Activated naive CD8-positive, alpha-beta T cell treated with anti-CD3 and anti-CD28 coated beads, Interleukin-2, amount 10 ng/mL, durations not matched to agents 7 days and 5 days (primary cell): ENCODE results near the gene DUT. TPM values are rescaled to one million over a fixed set of nuclear protein-coding genes. Genes with fewer than 3 reads are reported as not detected.

Source experiments
- ATAC-seq: fragments of 150-1000 bp; cut with Tn5 transposase; one replicate; pipeline ENCODE4 v1.10.0; 2021; ENCODE audit warnings: low read depth, moderate library complexity
- POLR2A ChIA-PET: fragments of 350-600 bp; sonication (Branson Sonifier 250); formaldehyde crosslinking; loops from one replicate; lab custom pipeline; 2021; ENCODE audit warnings: antibody characterized with exemption; lab: Charles Lee
- DNase-seq: peaks from one replicate; pipeline ENCODE4 v3.0.0; 2021
- H3K27ac Mint-ChIP-seq: one replicate; pipeline ENCODE4 v1.8.0; 2022; ENCODE audit warnings: mild to moderate bottlenecking, mixed read lengths
- H3K27me3 Mint-ChIP-seq: one replicate; pipeline ENCODE4 v1.8.0; 2022; ENCODE audit warnings: mild to moderate bottlenecking, moderate library complexity, mixed read lengths
- H3K36me3 Mint-ChIP-seq: one replicate; pipeline ENCODE4 v1.8.0; 2021; ENCODE audit warnings: mild to moderate bottlenecking, mixed read lengths
- H3K4me1 Mint-ChIP-seq: one replicate; pipeline ENCODE4 v1.8.0; 2021; ENCODE audit warnings: mixed read lengths
- H3K4me3 Mint-ChIP-seq: one replicate; pipeline ENCODE4 v1.8.0; 2022; ENCODE audit warnings: mild to moderate bottlenecking, moderate library complexity, mixed read lengths
- H3K9me3 Mint-ChIP-seq: one replicate; pipeline ENCODE4 v1.8.0; 2021; ENCODE audit warnings: mixed read lengths
- total RNA-seq, 2 experiments: library from RNA; stranded (reverse); gene quantifications; one replicate each; pipeline ENCODE4 v1.2.3, GENCODE V29; 2021

DUT gene
- total RNA-seq = 100 to 1,000 TPM; 255 to 262 TPM

- Mint-ChIP-seq H3K27me3 (no peaks in the 10 kb centered on the region), H3K4me1 (peaks cover 34% of the 10 kb centered on the region), H3K36me3 (peaks cover 21% of the 10 kb centered on the region), H3K4me3 (peak within 1 kb of the TSS; percentile 100), H3K27ac (peak within 1 kb of the TSS; percentile 100), H3K9me3 (no peaks in the 10 kb centered on the region)
- POLR2A ChIA-PET = interaction anchor here (0.6 to 1.7 kb wide), 6 partner anchors 10 to 1872 kb away, joined by 3 to 9 read pairs (median 5); partner anchors contain the start of genes CEP152 and MYEF2
- DNase-seq = peak; percentile 87
- peak; percentile 87 for ATAC-seq
Measured at GRCh38 chr15:48330855-48331795, at the start of gene DUT. Gene DUT, plus strand, starts transcription at chr15:48331429. Its CDS starts 87 bp downstream, at chr15:48331516.

- ATAC-seq (no peak), DNase-seq (no peak)
- Mint-ChIP-seq H3K27ac (no peak overlapping the region), H3K27me3 (peaks cover 4% of the 10 kb centered on the region), H3K9me3 (no peaks in the 10 kb centered on the region), H3K4me3 (no peak overlapping the region), H3K4me1 (peaks cover 3% of the 10 kb centered on the region), H3K36me3 (no peaks in the 10 kb centered on the region)
- POLR2A ChIA-PET = no interaction called here
Measured at GRCh38 chr15:48281674-48282073, 49.6 kb upstream of the DUT start.

DNA sequence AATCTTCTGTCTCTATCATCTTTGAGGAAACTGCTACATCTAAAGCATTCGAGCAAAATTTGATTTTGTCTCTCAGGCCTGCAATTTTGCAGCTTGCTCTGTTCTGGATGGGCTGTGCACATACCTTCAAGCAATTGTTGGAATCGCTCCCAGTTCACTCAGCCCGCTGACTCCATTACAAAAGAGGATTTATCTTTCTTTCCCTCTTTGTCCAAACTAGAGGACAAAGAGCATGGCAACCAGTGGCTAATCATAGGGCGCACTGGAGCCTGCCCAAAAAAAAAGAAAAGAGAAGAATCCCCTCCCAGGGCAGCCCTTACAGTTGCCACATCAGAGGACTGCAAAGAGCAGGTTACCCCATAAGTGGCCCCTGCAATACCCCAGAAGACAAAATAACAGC, 49.0 kb upstream of the DUT start:
- Mint-ChIP-seq H3K4me1 (peaks cover 3% of the 10 kb centered on the region), H3K4me3 (no peak overlapping the region), H3K36me3 (no peaks in the 10 kb centered on the region), H3K9me3 (no peaks in the 10 kb centered on the region), H3K27ac (no peak overlapping the region), H3K27me3 (peaks cover 4% of the 10 kb centered on the region)
- DNase-seq (no peak), ATAC-seq (no peak)
- POLR2A ChIA-PET = no interaction called here

DNA sequence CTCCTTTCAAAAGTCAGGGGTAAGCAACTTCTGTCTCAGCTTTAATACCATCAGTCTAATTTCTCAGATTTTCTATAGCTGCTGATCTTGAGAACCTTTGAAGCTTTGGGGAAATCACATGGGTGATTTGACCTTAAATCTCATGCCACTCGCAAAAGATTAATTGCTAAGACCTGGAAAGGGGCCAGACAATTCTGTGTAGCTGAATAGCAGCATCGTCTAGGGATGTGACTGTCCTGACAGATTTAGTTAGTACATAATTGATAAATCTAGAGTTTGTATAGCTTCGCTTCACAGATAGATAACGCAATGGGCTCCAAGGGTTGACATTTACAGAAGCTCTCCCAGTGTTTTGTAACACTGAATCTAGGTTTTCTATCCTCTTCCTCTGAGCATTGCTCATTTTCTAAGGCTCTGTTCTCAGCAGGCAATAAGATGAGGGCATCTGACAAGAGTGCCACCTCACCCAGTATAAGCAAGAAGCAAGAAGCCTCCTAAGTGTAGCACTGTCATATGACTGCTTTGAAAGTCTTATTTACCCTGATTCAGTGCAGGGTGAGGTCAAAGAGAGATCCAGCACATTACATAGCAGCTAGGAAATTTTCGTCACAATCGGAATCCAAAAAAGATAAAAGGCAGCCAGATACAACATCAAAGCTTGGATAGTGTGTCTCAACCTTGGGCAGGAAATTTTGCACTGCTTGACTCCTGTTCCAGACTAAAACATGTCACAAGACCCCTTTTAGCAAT, 47.7 kb upstream of the DUT start:
- ATAC-seq = no peak
- Mint-ChIP-seq H3K27ac (no peak overlapping the region), H3K36me3 (no peaks in the 10 kb centered on the region), H3K4me3 (no peak overlapping the region), H3K4me1 (peaks cover 3% of the 10 kb centered on the region), H3K9me3 (no peaks in the 10 kb centered on the region), H3K27me3 (peaks cover 4% of the 10 kb centered on the region)
- no peak for DNase-seq
- POLR2A ChIA-PET = no interaction called here

GRCh38 chr15:48285329-48286214, 45.7 kb upstream of the DUT start:
- H3K9me3 Mint-ChIP-seq = no peaks in the 10 kb centered on the region
- peaks cover 4% of the 10 kb centered on the region for H3K27me3 Mint-ChIP-seq
- POLR2A ChIA-PET = no interaction called here
- no peak overlapping the region for H3K27ac Mint-ChIP-seq
- peak overlapping the region; percentile 40 for H3K4me3 Mint-ChIP-seq
- peaks cover 3% of the 10 kb centered on the region for H3K4me1 Mint-ChIP-seq
- ATAC-seq (no peak), DNase-seq (no peak)
- H3K36me3 Mint-ChIP-seq = no peaks in the 10 kb centered on the region

GRCh38 chr15:48289628-48290027, 41.6 kb upstream of the DUT start:
- Mint-ChIP-seq H3K4me1 (peaks cover 3% of the 10 kb centered on the region), H3K36me3 (no peaks in the 10 kb centered on the region), H3K27ac (no peak overlapping the region), H3K4me3 (no peak overlapping the region), H3K9me3 (no peaks in the 10 kb centered on the region), H3K27me3 (no peaks in the 10 kb centered on the region)
- DNase-seq (no peak), ATAC-seq (no peak)
- POLR2A ChIA-PET = no interaction called here

DNA sequence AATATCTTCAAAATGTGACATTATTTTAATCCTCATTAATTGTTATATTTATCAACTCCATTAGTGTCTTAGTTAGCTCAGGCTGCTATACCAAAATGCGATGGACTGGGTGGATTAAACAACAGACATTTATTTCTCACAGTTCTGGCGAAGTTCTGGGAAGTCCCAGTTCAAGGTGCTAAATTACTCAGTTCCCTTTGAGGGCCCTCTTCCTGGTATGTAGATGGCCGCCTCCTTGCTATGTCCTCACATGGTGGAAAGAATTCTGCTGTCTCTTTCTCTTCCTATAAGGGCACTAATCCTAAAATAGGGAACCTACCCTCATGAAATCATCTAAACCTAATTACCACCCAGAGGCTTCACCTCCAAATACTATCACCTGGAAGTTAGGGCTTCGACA, 38.8 kb upstream of the DUT start:
- Mint-ChIP-seq H3K4me1 (no peaks in the 10 kb centered on the region), H3K36me3 (no peaks in the 10 kb centered on the region), H3K27ac (no peak overlapping the region), H3K4me3 (no peak overlapping the region), H3K9me3 (no peaks in the 10 kb centered on the region), H3K27me3 (peaks cover 2% of the 10 kb centered on the region)
- DNase-seq = no peak
- no peak for ATAC-seq
- POLR2A ChIA-PET = no interaction called here

- no peaks in the 10 kb centered on the region for H3K4me1 Mint-ChIP-seq
- H3K4me3 Mint-ChIP-seq = no peak overlapping the region
- POLR2A ChIA-PET = no interaction called here
- ATAC-seq (no peak), DNase-seq (no peak)
- H3K36me3 Mint-ChIP-seq = no peaks in the 10 kb centered on the region
- peaks cover 2% of the 10 kb centered on the region for H3K27me3 Mint-ChIP-seq
- no peak overlapping the region for H3K27ac Mint-ChIP-seq
- H3K9me3 Mint-ChIP-seq = no peaks in the 10 kb centered on the region
Measured at GRCh38 chr15:48297668-48298067, 33.6 kb upstream of the DUT start.

- H3K27me3 Mint-ChIP-seq = peaks cover 2% of the 10 kb centered on the region
- H3K36me3 Mint-ChIP-seq = no peaks in the 10 kb centered on the region
- no peaks in the 10 kb centered on the region for H3K9me3 Mint-ChIP-seq
- no peak overlapping the region for H3K4me3 Mint-ChIP-seq
- H3K27ac Mint-ChIP-seq = no peak overlapping the region
- ATAC-seq (no peak), DNase-seq (no peak)
- POLR2A ChIA-PET = no interaction called here
- H3K4me1 Mint-ChIP-seq = no peaks in the 10 kb centered on the region
Measured at GRCh38 chr15:48298914-48299313, 32.3 kb upstream of the DUT start.

GRCh38 chr15:48300038-48300437, 31.2 kb upstream of the DUT start:
- H3K9me3 Mint-ChIP-seq = no peaks in the 10 kb centered on the region
- POLR2A ChIA-PET = no interaction called here
- no peak overlapping the region for H3K4me3 Mint-ChIP-seq
- H3K27me3 Mint-ChIP-seq = peaks cover 2% of the 10 kb centered on the region
- H3K4me1 Mint-ChIP-seq = no peaks in the 10 kb centered on the region
- DNase-seq = no peak
- no peaks in the 10 kb centered on the region for H3K36me3 Mint-ChIP-seq
- H3K27ac Mint-ChIP-seq = no peak overlapping the region
- ATAC-seq = no peak

DNA sequence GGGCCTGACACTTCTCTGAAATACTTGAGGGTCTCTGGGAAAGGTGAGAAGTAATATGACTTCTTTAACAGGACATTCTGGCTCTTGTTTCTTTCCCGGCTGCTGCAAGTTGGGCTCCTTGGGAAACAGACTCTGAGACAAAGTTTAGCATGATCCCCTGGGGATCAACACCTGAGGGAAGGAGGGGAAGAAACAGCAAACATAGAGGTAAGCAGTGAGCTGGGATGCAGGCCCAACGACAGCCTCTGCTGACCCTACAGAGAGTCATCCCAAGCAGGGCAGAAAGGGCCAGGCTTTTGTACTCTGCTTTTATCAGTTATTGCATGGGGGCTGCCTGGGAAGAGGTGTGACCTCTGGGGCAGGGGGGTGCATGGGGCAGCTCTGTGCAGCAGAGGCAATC, 26.8 kb upstream of the DUT start:
- POLR2A ChIA-PET = no interaction called here
- Mint-ChIP-seq H3K4me1 (no peaks in the 10 kb centered on the region), H3K27me3 (no peaks in the 10 kb centered on the region), H3K36me3 (no peaks in the 10 kb centered on the region), H3K4me3 (no peak overlapping the region), H3K27ac (no peak overlapping the region), H3K9me3 (no peaks in the 10 kb centered on the region)
- no peak for DNase-seq
- no peak for ATAC-seq

DNA sequence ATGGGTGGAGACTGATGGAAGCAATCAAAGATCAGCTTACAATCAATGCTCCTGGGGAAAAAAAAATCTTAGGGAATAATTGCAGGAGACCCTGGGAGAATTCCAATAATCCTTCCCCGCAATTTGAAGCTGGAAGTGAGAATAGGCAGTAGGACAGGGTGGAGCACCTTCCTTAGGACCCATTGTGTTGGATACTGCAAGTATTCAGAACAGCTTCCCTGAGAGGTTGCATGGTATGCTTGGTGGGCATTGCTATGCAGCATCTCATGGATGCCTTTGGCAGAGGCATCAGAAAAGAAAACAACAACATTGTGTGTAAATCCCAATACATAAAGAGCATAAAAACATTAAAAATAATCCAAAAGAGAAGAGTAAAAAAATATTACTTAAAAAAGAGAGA, 24.6 kb upstream of the DUT start:
- Mint-ChIP-seq H3K27ac (no peak overlapping the region), H3K36me3 (no peaks in the 10 kb centered on the region), H3K4me1 (no peaks in the 10 kb centered on the region), H3K9me3 (no peaks in the 10 kb centered on the region), H3K4me3 (no peak overlapping the region), H3K27me3 (no peaks in the 10 kb centered on the region)
- ATAC-seq (no peak), DNase-seq (no peak)
- POLR2A ChIA-PET = no interaction called here

DNA sequence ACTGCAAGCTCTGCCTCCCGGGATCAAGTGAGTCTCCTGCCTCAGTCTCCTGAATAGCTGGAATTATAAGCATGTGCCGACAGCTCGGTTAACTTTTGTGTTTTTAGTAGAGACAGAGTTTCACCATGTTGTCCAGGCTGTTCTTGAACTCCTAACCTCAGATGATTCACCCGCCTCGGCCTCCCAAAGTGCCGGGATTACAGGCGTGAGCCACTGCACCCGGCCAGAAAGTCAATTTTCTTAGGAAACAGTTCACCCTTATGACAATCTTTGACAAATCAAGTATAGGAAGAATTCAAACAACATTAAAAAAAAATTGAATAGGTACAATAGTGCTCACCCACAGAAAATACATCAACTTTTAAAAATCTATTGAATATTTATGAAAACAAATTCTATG, 23.6 kb upstream of the DUT start:
- H3K4me3 Mint-ChIP-seq = no peak overlapping the region
- POLR2A ChIA-PET = no interaction called here
- no peak overlapping the region for H3K27ac Mint-ChIP-seq
- H3K4me1 Mint-ChIP-seq = no peaks in the 10 kb centered on the region
- no peaks in the 10 kb centered on the region for H3K9me3 Mint-ChIP-seq
- no peak for DNase-seq
- no peaks in the 10 kb centered on the region for H3K36me3 Mint-ChIP-seq
- no peak for ATAC-seq
- H3K27me3 Mint-ChIP-seq = no peaks in the 10 kb centered on the region
